ENCODE data around the gene ENPP6. TPM values are rescaled to one million over a fixed set of nuclear protein-coding genes. Genes with fewer than 3 reads are reported as not detected.

ENPP6 gene
- total RNA-seq, 1 donor from 2014 or later: not detected

DNA sequence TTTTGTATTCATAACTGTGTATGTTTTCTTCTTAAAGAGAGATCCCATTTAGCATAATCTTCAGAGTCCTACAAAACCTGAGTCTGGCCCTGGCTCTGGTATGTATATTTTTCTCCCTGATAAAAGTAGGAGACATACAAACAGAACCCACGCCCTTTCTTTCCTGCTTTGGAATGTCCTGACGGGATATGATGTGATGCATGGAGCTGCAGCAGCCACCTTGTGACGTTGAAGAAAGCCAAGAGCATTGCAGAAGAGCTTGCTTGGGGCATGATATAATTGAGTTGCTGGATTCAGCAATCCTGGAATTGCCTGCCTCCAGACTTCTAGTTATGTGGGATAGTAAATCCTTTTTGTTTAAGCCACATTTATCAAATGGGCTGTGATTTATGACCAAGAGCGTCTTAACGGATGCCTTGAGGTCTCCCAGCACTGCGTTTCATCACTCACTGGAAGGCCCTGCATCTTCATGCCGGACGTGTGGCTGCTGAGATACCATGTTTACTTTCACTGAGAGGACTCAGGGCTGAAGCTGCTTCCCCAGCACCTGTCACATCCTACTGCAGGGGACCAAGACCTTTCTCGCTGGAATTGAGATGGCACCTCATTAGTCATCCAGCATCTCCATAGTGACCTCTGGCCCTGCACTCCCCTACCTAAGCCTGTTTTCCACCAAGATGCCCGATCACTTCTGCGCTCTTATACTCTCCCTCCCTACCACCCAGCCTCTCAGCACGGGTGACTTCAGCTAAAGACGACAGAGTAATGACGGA, 107.0 kb downstream of the ENPP6 start:
- no peak for DNase-seq (ENCODE audit: low read depth)
- H3K4me3 ChIP-seq (ENCODE audit: low read depth, low read length): no peak overlapping the region
- TF ChIP-seq, protein P1, sequence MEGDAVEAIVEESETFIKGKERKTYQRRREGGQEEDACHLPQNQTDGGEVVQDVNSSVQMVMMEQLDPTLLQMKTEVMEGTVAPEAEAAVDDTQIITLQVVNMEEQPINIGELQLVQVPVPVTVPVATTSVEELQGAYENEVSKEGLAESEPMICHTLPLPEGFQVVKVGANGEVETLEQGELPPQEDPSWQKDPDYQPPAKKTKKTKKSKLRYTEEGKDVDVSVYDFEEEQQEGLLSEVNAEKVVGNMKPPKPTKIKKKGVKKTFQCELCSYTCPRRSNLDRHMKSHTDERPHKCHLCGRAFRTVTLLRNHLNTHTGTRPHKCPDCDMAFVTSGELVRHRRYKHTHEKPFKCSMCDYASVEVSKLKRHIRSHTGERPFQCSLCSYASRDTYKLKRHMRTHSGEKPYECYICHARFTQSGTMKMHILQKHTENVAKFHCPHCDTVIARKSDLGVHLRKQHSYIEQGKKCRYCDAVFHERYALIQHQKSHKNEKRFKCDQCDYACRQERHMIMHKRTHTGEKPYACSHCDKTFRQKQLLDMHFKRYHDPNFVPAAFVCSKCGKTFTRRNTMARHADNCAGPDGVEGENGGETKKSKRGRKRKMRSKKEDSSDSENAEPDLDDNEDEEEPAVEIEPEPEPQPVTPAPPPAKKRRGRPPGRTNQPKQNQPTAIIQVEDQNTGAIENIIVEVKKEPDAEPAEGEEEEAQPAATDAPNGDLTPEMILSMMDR (conservative IDR thresholded peaks at IDR 0.05; ENCODE audit: low read depth, low read length): no peak

DNA sequence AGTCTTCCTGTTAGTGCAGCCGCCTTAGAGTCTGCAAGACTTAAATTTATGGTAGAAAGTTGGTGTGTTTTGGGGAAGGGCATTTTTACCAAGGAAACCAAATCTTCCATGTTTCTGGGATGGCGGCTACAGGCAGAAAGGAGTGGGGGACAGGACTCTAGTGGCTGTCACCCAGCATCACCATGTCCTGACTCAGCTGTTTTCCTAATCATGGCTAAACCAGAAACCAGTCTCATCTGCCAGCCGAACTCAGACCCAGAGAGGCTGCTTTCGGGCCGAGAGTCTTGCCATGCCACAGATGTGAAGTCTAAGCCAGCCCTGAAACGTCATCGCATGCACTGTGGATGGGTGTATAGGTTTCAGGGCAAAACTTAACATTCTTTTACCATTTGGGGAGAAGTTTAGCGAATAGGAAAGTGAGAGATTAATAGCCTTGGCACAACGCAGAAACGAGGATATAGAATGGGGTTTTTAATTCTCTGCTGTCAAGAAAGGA, 109.6 kb downstream of the ENPP6 start:
- no peak overlapping the region for H3K4me3 ChIP-seq (ENCODE audit: low read depth, low read length)
- no peak for DNase-seq (ENCODE audit: low read depth)
- TF ChIP-seq, protein P1 (conservative IDR thresholded peaks at IDR 0.05; ENCODE audit: low read depth, low read length): no peak

DNA sequence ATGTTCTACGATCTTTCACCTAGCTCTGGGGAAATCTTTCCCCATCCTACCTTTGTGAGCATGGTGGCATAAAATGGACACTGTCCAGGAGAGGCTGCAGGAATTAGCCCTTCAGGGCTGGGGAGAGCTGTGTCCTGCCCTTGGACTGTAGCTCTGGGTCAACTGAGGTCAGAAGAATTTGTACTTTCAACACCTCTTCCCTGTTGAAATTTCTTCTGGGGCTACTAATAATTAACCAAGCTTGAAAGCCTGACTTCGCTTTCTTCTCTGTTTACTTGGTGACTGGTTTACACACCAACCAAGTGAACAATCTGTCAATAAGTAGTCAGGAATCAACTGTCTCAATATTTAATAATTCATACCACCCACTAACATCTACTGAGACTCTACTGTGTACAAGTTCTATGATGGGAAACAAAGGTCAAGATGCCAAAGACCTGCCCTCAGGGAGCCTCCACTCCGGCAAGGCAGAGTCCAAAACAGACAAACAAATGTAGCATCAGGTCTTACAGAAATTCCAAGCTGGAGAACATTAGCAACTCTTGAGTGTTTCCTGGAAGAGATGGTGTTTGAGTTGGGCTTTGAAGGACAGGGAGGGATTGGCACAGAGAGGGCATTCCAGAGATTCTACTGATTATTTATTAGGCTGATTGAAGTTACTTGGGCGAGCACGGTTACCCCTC, 113.1 kb downstream of the ENPP6 start:
- TF ChIP-seq, protein P1 (conservative IDR thresholded peaks at IDR 0.05; ENCODE audit: low read depth, low read length): no peak
- H3K4me3 ChIP-seq (ENCODE audit: low read depth, low read length): no peak overlapping the region
- DNase-seq (ENCODE audit: low read depth): peak; percentile 94

DNA sequence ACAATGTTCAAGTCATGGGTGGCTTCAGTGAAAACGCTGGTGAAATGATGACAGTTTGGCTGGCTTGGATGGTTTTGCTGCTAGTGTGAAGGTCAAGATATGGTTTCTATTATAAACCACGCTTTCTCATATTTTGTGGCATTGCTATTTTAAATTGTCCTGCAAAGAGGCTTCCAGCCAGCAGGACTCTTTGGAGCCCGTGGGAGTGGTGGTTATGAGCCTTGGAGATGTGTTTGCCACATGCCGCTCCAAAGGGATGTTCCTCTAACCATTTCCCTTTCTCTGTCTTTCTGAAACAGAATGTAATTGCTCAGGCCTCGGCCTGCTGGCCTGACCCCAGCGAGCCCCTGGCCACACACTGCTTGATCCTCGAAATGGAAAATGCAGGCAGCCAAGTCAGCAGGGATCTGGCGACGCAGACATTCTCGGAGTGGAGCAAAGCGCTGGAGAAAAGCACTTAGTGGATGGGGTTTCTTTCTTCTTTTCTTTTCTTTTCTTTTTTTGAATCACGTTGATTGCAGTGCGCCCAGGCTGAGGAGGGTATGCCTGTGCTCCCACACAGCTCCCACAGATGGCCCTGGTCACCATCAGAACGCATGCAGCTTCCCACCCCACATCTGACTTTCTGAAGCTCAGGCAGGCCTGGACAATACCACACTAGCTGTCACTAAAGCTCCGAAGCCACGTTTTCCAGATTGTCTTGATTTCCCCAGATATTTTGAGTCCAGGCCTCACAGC, 114.0 kb downstream of the ENPP6 start:
- no peak overlapping the region for H3K4me3 ChIP-seq (ENCODE audit: low read depth, low read length)
- DNase-seq (ENCODE audit: low read depth): no peak
- TF ChIP-seq, protein P1 (conservative IDR thresholded peaks at IDR 0.05; ENCODE audit: low read depth, low read length): no peak

DNA sequence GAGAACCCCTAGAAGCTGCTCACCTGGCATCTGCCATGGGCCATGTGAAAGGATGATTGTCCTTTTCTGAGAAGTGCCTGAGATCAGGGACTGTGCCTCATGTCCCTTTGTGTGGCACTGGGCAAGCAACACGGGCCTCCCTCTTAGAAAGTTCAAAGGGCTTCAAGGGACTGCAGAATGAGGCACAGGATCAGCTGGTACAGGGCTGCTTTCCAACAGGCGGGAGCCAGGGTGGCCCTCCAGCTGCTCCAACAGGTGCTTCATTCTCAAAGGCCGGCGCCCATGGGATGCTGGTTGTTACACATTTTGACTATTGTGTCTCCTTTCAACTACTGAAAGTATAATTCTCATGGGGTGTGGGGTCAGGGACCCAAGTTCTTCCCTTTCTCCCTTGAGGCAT, 114.7 kb downstream of the ENPP6 start:
- DNase-seq (ENCODE audit: low read depth): no peak
- TF ChIP-seq, protein P1 (conservative IDR thresholded peaks at IDR 0.05; ENCODE audit: low read depth, low read length): no peak
- H3K4me3 ChIP-seq (ENCODE audit: low read depth, low read length): no peak overlapping the region

DNA sequence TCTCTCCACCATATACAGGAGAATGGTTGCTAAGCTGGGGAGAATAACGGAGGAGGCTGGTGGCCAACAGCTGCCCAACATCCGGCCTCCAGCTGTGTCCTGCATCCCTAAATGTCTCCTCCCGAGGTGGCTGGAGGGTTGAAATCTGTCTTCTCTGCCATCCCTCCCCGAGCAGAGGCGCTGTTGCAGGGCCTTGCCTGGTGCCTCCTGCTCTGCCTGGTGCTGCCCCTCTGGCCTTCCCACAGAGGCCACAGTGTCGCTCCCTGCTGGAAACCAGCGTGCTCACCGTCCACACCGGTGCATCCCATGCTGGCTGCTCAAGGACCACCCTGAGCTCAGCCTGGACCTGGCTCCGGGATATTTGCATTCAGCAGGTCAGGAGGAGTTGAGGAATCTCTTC, 115.2 kb downstream of the ENPP6 start:
- H3K4me3 ChIP-seq (ENCODE audit: low read depth, low read length): no peak overlapping the region
- TF ChIP-seq, protein P1 (conservative IDR thresholded peaks at IDR 0.05; ENCODE audit: low read depth, low read length): no peak
- no peak for DNase-seq (ENCODE audit: low read depth)

Measured in epithelial cell of proximal tubule (primary cell).